ENCODE results near the gene APBB2.

The APBB2 gene

GRCh38 chr4:41015016-41015675 lies 199.2 kb downstream of the APBB2 start:
- no peak for TF ChIP-seq CTCF (IDR thresholded peaks at IDR 0.05; ENCODE audit: low read depth, low read length)
- no peak overlapping the region for H3K4me3 ChIP-seq (ENCODE audit: low read depth, low read length)

- no peak for TF ChIP-seq CTCF (IDR thresholded peaks at IDR 0.05; ENCODE audit: low read depth, low read length)
- H3K4me3 ChIP-seq (ENCODE audit: low read depth, low read length), result no peak overlapping the region
These were observed 200.2 kb downstream of the APBB2 start for GRCh38 chr4:41014158-41014557.

DNA sequence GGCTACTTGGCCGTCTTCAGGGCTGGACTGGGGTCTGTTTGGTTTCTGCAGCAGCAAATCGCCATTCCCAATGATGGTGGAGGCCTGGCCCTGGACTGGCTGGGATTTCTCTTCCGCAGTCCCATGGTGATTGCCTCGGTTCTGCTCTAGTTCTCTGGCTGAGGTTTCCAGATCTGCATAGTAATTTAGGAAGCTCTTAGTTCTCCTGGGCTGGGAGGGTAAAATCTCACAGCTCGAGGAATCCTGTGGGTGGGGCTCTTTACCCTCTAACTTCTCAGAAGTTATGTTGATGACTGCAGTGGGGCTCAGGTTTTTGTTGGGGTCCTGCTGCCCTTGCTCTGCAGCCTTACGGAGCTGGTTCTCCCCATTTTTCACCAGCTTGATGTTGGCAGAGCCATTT lies 200.6 kb downstream of the APBB2 start:
- no peak overlapping the region for H3K4me3 ChIP-seq (ENCODE audit: low read depth, low read length)
- TF ChIP-seq CTCF (IDR thresholded peaks at IDR 0.05; ENCODE audit: low read depth, low read length), result no peak

- no peak overlapping the region for H3K4me3 ChIP-seq (ENCODE audit: low read depth, low read length)
- TF ChIP-seq CTCF (IDR thresholded peaks at IDR 0.05; ENCODE audit: low read depth, low read length), result no peak
These were observed 201.4 kb downstream of the APBB2 start for GRCh38 chr4:41012911-41013310.

GRCh38 chr4:41012293-41012692 lies 202.0 kb downstream of the APBB2 start:
- H3K4me3 ChIP-seq (ENCODE audit: low read depth, low read length), result no peak overlapping the region
- TF ChIP-seq CTCF (IDR thresholded peaks at IDR 0.05; ENCODE audit: low read depth, low read length), result no peak

DNA sequence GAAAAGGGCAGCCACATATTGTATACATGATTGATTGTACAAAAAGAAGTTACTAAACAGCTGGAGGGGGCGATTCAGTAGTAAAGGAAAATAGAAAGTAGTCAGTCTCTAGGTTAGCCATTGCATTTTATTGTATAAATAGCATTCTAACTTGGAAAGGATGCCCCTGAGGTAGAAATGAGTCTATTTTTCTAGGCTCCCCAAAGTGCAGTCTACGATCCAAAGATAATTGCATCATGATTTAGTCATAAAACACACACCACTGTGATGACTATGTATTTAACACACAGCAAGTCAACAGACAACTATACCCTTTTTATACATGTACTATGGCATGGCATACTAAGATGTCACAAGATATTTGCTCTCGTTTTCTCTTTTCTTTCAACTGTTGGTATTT lies 204.9 kb downstream of the APBB2 start:
- TF ChIP-seq CTCF (IDR thresholded peaks at IDR 0.05; ENCODE audit: low read depth, low read length), result no peak
- H3K4me3 ChIP-seq (ENCODE audit: low read depth, low read length), result no peak overlapping the region

GRCh38 chr4:41006141-41006540 lies 208.2 kb downstream of the APBB2 start:
- TF ChIP-seq CTCF (IDR thresholded peaks at IDR 0.05; ENCODE audit: low read depth, low read length), result no peak
- H3K4me3 ChIP-seq (ENCODE audit: low read depth, low read length), result no peak overlapping the region

Measured in WI38 (cell line).